RWPE2 (cell line): Measurements from ENCODE around the gene TRIP10.
A peak's percentile ranks its signal among the peaks of the same experiment; 100 is the strongest.

Source experiments
- ATAC-seq: fragments of 200-7000 bp; cut with Tn5 transposase; 3 replicates; pipeline ENCODE4 v1.9.1; 2021; ENCODE audit warnings: low read depth
- DNase-seq: peaks from one replicate; pipeline ENCODE4 v3.0.0-alpha.2; 2020; ENCODE audit warnings: low spot score
- H3K27ac ChIP-seq: fragments of 450-650 bp; 2 replicates; pipeline ENCODE4 v1.5.1; 2017; ENCODE audit warnings: mild to moderate bottlenecking; ENCODE audit not compliant: poor library complexity, severe bottlenecking
- H3K27me3 ChIP-seq: fragments of 250-450 bp; sonication (Bioruptor Pico); 2 replicates; pipeline ENCODE4 v1.5.1; 2021; ENCODE audit warnings: mild to moderate bottlenecking, moderate library complexity; ENCODE audit not compliant: insufficient read depth, poor library complexity, severe bottlenecking
- H3K36me3 ChIP-seq: fragments of 250-450 bp; sonication (Bioruptor Pico); 2 replicates; pipeline ENCODE4 v1.5.1; 2020; ENCODE audit warnings: low read depth, mild to moderate bottlenecking, moderate library complexity
- H3K4me1 ChIP-seq: fragments of 250-450 bp; sonication (Bioruptor Pico); 2 replicates; pipeline ENCODE4 v1.5.1; 2021; ENCODE audit warnings: mild to moderate bottlenecking, moderate library complexity; ENCODE audit not compliant: insufficient read depth, poor library complexity, severe bottlenecking
- H3K4me3 ChIP-seq: fragments of 250-450 bp; sonication (Bioruptor Pico); 2 replicates; pipeline ENCODE4 v1.5.1; 2021; ENCODE audit warnings: mild to moderate bottlenecking, moderate library complexity; ENCODE audit not compliant: severe bottlenecking
- H3K9me3 ChIP-seq: fragments of 250-450 bp; sonication (Bioruptor Pico); 2 replicates; pipeline ENCODE4 v1.5.1; 2021; ENCODE audit warnings: mild to moderate bottlenecking, moderate library complexity; ENCODE audit not compliant: severe bottlenecking
- TF ChIP-seq, protein P1 (sequence below): fragments of 450-650 bp; IDR thresholded peaks from one replicate; pipeline ENCODE4 v1.5.1; 2017; ENCODE audit warnings: mild to moderate bottlenecking, moderate library complexity; ENCODE audit not compliant: poor library complexity, severe bottlenecking

TRIP10 gene

DNA sequence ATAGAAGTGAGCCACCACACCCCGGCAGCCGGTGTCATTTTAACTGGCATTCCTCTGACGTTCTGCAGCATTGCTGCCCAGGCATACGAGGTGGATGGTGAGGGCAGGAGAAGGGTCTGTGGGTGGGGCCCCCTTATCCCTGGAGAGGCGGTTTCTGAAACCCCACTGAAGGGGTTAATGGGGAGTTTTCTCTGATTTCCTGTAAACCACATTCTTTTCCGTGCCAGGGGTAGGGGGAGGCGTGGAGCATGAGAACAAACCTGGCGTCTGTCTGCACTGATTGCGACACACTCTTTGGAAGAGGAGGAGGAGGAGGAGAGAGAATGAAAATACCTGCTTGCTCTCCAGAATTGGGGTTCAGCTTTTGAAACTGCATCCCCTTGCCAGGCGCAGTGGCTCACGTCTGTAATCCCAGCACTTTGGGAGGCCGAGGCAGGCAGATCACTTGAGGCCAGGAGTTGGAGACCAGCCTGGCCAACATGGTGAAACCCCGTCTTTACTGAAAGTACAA lies 16.3 kb upstream of the TRIP10 start:
- DNase-seq (no peak), ATAC-seq (peak; percentile 25; the same call in 1 of the 3 replicates)
- no peaks in the 10 kb centered on the region for H3K9me3 ChIP-seq
- no peak overlapping the region for H3K4me3 ChIP-seq
- H3K27ac ChIP-seq: peak overlapping the region; percentile 52
- H3K4me1 ChIP-seq: peaks cover 23% of the 10 kb centered on the region
- H3K36me3 ChIP-seq: peaks cover 3% of the 10 kb centered on the region; the same call in 1 of the 2 replicates
- TF ChIP-seq, protein P1, sequence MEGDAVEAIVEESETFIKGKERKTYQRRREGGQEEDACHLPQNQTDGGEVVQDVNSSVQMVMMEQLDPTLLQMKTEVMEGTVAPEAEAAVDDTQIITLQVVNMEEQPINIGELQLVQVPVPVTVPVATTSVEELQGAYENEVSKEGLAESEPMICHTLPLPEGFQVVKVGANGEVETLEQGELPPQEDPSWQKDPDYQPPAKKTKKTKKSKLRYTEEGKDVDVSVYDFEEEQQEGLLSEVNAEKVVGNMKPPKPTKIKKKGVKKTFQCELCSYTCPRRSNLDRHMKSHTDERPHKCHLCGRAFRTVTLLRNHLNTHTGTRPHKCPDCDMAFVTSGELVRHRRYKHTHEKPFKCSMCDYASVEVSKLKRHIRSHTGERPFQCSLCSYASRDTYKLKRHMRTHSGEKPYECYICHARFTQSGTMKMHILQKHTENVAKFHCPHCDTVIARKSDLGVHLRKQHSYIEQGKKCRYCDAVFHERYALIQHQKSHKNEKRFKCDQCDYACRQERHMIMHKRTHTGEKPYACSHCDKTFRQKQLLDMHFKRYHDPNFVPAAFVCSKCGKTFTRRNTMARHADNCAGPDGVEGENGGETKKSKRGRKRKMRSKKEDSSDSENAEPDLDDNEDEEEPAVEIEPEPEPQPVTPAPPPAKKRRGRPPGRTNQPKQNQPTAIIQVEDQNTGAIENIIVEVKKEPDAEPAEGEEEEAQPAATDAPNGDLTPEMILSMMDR: no peak
- no peaks in the 10 kb centered on the region for H3K27me3 ChIP-seq

DNA sequence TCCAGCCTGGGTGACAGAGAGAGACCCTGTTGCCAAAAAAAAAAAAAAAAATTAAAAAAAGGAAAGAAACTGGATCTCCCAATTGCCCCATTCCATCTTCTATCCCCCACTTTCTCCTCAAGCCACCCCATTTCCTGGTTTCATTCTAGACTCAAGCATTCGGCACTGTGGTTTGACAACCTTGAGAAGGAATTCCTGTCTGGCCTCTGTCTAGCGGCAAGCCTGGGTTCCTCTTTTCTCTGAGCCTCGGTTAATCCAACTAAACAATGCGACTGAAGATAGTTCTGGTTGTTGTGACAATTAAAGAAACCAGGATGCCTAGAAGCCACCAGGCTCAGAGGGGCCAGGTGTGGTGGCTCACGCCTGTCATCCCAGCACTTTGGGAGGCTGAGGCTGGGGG lies 15.7 kb upstream of the TRIP10 start:
- no peaks in the 10 kb centered on the region for H3K27me3 ChIP-seq
- H3K27ac ChIP-seq: peak overlapping the region; percentile 52
- H3K4me1 ChIP-seq: peaks cover 23% of the 10 kb centered on the region
- DNase-seq (no peak), ATAC-seq (no peak)
- TF ChIP-seq, protein P1: no peak
- no peak overlapping the region for H3K4me3 ChIP-seq
- no peaks in the 10 kb centered on the region for H3K36me3 ChIP-seq
- H3K9me3 ChIP-seq: no peaks in the 10 kb centered on the region

DNA sequence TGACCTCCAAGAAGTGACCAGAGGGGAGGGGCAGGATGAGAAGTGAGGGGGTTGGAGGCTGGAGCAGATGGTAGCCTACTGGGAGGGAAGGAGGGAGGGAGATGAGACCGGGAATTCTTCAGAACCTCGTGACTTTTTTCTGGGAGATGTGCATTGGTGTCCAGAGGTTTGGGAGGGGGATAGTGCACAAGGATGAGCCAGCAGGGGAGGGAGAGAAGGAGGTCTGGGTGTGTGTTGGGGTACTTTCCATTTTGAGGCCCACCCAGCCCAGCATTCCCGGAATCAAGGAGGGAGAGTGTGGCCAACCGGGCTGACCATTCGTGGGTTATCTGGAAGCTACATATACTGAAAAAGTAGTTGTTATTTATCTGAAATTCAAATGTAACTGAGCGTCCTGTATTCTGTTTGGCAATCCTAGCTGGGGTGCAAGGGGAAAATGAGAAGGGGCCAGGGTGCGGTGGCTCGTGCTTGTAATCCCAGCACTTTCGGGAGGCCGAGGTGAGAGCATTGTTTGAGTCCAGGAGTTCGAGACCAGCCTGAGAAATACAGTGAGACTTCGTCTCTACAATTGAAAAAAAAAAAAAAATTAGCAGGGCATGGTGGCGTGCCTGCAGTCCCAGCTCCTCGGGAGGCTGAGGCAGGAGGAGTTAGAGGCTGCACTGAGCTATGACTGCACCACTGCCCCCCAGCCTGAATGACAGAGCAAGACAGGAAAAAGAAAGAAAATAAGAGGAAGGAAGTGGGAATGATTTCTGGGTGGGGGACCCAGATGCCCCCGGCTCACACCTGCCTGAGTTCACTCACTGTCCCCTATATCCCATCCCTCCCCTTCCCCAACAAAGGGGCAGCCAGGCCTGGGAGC lies 14.6 kb upstream of the TRIP10 start:
- DNase-seq (no peak), ATAC-seq (no peak)
- TF ChIP-seq, protein P1: no peak
- Histone ChIP-seq H3K36me3 (no peaks in the 10 kb centered on the region; the same call in 1 of the 2 replicates), H3K4me1 (peaks cover 23% of the 10 kb centered on the region), H3K27ac (no peak overlapping the region), H3K4me3 (no peak overlapping the region), H3K9me3 (no peaks in the 10 kb centered on the region), H3K27me3 (no peaks in the 10 kb centered on the region)

DNA sequence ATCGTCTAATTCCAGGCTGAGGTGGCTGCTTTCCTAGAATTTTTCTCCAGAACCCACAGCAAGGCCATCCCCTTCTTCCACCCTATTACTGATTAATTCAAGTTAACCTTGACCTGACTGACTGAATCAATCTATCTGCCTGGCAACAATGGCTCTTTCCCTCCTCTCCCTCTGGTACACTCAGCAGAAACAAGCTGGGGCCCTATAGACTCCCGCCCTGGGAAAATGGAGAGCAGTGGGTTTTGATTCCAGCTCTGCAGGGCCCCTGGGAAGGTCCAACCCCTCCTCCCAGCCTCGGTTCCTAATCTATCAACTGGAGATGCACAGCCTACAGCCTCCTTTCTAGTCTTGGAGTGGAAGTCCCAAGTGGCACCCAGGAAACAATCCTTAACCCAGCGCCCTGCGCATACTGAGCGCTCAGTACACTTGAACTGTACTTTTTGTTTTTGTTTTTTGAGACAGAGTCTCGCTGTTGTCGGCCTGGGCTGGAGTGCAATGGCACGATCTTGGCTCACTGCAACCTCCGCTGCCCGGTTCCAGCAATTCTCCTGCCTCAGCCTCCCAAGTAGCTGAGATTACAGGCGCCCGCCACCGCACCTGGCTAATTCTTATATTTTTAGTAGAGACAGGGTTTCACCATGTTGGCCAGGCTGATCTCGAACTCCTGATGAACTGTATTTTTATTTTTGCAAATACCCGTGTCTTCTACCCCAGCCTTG lies 13.8 kb upstream of the TRIP10 start:
- ATAC-seq (no peak), DNase-seq (no peak)
- Histone ChIP-seq H3K9me3 (no peaks in the 10 kb centered on the region), H3K4me1 (peaks cover 19% of the 10 kb centered on the region), H3K27me3 (no peaks in the 10 kb centered on the region), H3K27ac (no peak overlapping the region), H3K4me3 (no peak overlapping the region), H3K36me3 (no peaks in the 10 kb centered on the region; the same call in 1 of the 2 replicates)
- TF ChIP-seq, protein P1: no peak
